ENCODE results near the gene TRIM41. TPM values are rescaled to one million over a fixed set of nuclear protein-coding genes. Genes with fewer than 3 reads are reported as not detected.

TRIM41 gene
- total and polyA plus RNA-seq, 2 of the 13 experiments (the other 11 are each of a cell fraction or from before 2014, with no cell fraction given), result 10.2 to 16.7 TPM

DNA sequence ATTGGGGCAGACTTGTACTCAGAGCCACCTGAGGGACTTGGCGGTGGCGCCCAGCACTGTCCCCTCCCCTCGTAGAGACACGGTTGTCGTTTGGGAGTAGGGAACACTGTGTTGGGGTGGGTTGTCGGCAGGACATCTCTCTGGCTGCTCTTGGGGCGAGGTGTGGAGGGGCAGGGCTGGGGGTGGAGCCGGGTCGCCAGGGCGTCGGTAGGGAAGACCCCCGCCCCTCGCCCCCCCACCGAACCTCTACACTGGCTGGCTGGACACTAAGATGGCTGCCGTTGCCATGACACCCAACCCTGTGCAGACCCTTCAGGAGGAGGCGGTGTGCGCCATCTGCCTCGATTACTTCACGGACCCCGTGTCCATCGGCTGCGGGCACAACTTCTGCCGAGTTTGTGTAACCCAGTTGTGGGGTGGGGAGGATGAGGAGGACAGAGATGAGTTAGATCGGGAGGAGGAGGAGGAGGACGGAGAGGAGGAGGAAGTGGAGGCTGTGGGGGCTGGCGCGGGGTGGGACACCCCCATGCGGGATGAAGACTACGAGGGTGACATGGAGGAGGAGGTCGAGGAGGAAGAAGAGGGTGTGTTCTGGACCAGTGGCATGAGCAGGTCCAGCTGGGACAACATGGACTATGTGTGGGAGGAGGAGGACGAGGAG, 778 bp downstream of the TRIM41 start (continued):
- TF ChIP-seq, protein P1, sequence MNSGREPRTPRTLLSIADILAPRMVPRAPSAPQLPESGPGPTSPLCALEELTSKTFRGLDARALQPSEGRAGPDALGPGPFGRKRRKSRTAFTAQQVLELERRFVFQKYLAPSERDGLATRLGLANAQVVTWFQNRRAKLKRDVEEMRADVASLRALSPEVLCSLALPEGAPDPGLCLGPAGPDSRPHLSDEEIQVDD (CRISPR knock-in tag; IDR thresholded peaks at IDR 0.05; ENCODE audit: borderline replicate concordance), result peak; percentile 71; the same call in 1 of the 2 replicates
- TF ChIP-seq ZNF598 (CRISPR knock-in tag; IDR thresholded peaks at IDR 0.05; ENCODE audit: borderline replicate concordance) (no peak), U2AF2 (IDR thresholded peaks at IDR 0.05; ENCODE audit: low read depth, low read length) (no peak; the same call in 1 of the 2 replicates), RAD21 (CRISPR knock-in tag; IDR thresholded peaks at IDR 0.05) (no peak), ZNF280D (CRISPR knock-in tag; IDR thresholded peaks at IDR 0.05) (no peak), ARID4A (CRISPR knock-in tag; IDR thresholded peaks at IDR 0.05; ENCODE audit: borderline replicate concordance) (peak; percentile 81), ZSCAN21 (CRISPR knock-in tag; IDR thresholded peaks at IDR 0.05; ENCODE audit: borderline replicate concordance) (no peak; the same call in 1 of the 2 replicates), ZNF263 (CRISPR knock-in tag; IDR thresholded peaks at IDR 0.05) (peak; percentile 87), SOX6 (IDR thresholded peaks at IDR 0.05) (no peak), SOX6 (CRISPR knock-in tag; IDR thresholded peaks at IDR 0.05) (no peak), POGZ (CRISPR knock-in tag; IDR thresholded peaks at IDR 0.05) (no peak), NONO (IDR thresholded peaks at IDR 0.05) (no peak), NONO (CRISPR knock-in tag; conservative IDR thresholded peaks at IDR 0.05) (peak; percentile 45; the same call in 1 of the 2 replicates), ZMYM3 (CRISPR knock-in tag; IDR thresholded peaks at IDR 0.05) (no peak), ARNT2 (CRISPR knock-in tag; IDR thresholded peaks at IDR 0.05; ENCODE audit: low read depth) (0 out of 2 replicates have a peak, but pooled peaks have one; percentile 39), ZNF746 (CRISPR knock-in tag; IDR thresholded peaks at IDR 0.05) (no peak)
